GM12892 (cell line): ENCODE measurements around the gene TENM4.

ENCODE experiments used
- DNase-seq: peaks from one replicate; pipeline ENCODE4 v3.0.0; 2011; ENCODE audit not compliant: insufficient read length
- FAIRE-seq: peaks from 2 replicates; lab custom pipeline; 2011; peaks lifted over from hg19 to GRCh38; lab: Jason Lieb, UNC
- POLR2A ChIP-seq: IDR thresholded peaks from 2 replicates; pipeline ENCODE4 v1.6.1; 2011; ENCODE audit warnings: low read depth, low read length, control low read depth
- POLR2AphosphoS5 ChIP-seq: IDR thresholded peaks from 2 replicates; pipeline ENCODE4 v1.6.1; 2011; ENCODE audit warnings: low read depth, low read length, control low read depth
- TAF1 ChIP-seq: IDR thresholded peaks from 2 replicates; pipeline ENCODE4 v1.6.1; 2011; ENCODE audit warnings: low read depth, mild to moderate bottlenecking, control low read depth, low read length, borderline replicate concordance

The TENM4 gene

GRCh38 chr11:79082280-79082679 lies 358.6 kb downstream of the TENM4 start:
- FAIRE-seq, result no peak
- no peak for DNase-seq
- TF ChIP-seq TAF1, result no peak
- no peak for TF ChIP-seq POLR2AphosphoS5
- TF ChIP-seq POLR2A, result no peak

DNA sequence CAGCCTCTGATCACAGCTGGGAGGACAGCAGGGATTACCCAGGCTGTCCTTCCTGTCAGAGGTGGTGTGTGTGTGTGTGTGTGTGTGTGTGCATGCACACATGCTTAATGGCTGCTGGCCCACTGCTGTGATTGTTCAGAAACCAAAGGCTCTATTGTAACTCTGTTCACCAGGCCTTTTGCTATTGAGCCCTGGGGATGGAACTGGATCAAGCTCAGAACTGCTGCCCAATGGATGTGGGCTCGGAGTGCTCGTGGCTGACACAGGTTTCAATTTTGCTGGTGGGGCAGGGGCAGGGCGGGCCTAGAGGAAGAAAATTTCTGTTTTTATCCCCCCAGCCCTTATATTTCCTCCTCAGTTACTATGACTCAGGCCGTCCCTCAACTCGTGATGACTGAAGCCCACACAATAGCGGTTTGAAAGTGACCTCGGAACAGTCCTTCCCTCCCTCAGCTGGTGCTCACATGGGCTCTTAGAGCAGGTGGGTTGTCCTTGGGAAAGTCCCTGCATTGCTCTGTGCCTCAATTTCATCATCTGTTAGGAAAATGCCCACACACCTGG lies 359.3 kb downstream of the TENM4 start:
- no peak for FAIRE-seq
- no peak for DNase-seq
- TF ChIP-seq POLR2AphosphoS5 (no peak), POLR2A (no peak), TAF1 (no peak)

DNA sequence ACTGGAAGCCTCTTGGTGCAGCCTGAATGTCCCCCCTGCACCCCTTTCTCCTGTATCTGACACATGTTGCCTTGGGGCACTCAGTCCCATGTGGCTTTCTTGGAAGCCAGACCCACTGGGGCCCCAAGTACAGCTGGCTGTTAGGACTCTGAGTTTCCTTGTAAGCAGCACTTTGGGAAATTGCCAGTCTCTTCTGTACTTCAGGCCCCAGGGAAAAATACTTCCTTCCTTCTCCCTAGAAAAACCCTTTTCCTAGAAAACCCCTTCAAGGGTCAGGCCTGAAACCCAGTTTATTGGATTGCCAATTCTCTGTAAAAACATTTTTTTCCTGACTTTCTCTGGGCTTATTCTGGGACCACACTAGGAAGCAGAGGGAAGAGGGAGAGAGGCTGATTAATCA lies 360.3 kb downstream of the TENM4 start:
- DNase-seq (no peak), FAIRE-seq (no peak)
- TF ChIP-seq POLR2AphosphoS5, result no peak
- TF ChIP-seq TAF1, result no peak
- TF ChIP-seq POLR2A, result no peak

DNA sequence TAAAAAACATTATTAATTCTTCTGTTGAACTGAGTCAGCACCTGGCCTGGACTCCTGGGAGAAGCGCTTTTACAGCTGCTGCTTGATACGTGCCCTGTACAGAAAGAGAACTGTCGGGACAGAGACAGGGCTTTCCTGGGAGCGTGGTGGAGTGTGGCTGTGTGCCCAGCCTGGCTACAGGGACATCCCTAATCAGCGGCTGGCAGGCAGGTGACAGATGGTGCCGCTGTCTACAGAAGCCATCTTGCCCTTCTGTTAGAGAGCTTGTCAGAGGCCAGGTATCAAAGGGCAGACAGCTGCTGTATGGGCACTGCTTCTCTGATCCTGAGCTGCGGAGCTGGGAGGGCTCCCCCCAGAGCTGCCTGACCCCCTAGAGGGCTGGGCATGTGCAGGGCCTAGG lies 361.8 kb downstream of the TENM4 start:
- FAIRE-seq, result no peak
- no peak for TF ChIP-seq POLR2AphosphoS5
- no peak for TF ChIP-seq POLR2A
- no peak for TF ChIP-seq TAF1
- DNase-seq, result no peak

- no peak for DNase-seq
- no peak for FAIRE-seq
- TF ChIP-seq TAF1, result no peak
- TF ChIP-seq POLR2A, result no peak
- no peak for TF ChIP-seq POLR2AphosphoS5
Measured at GRCh38 chr11:79078456-79078855, 362.4 kb downstream of the TENM4 start.

DNA sequence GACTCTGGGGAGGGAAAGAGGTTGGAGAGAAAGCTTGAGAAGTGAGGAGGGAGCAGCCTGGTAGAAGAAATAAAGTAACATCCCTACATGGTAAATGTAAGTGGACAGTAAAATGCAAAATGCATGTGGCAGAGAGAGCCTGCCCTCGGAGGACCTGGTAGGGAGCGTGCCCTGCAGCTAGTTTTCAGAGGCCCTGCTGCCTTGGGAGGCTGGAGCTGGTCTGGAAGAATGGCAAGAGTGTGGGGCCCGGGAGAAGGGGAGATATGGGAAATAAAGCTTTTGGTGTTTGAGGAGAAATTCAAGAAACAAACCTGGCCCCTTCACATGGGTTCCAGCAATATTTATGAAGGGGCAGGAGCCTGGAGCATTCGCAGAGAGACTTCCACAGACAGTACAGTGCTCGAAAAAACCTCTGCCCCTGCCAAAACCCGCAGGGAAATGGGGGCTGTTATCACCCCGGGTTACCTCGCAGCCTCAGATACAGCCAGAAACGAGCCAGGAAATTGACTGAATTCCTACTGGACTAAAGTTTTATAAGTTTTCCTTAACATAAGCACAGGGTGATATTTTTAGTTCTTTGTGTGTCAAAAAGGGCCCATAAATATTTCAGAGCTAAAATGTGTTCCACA lies 363.0 kb downstream of the TENM4 start:
- DNase-seq (no peak), FAIRE-seq (no peak)
- TF ChIP-seq POLR2AphosphoS5, result no peak

DNA sequence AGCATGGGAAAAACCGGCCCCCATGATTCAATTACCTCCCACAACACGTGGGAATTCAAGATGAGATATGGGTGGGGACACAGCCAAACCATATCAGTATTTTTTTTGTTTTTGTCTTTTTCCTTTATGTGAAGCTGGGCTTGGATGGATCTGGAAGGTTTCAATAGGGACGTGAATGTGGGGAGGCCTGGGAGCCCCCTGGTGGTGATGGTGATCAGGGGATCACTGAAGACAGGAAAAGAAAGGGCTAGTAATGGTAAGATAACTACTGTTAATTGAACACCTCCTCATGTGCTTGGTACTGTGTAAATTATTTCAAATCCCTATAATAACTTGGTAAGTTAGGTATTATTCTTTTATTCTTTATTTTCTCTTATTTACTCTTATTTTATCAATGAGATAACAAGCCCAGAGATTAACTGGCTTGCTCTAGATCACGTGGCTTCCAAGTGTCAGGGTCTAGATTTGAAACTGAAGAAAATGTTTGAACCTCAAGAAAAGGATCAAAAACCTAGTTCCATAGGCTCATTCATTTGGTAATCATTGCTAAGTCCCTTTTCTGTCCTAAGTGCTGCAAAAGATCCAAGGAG lies 364.2 kb downstream of the TENM4 start:
- no peak for FAIRE-seq
- TF ChIP-seq POLR2A (no peak), POLR2AphosphoS5 (no peak), TAF1 (no peak)
- no peak for DNase-seq

- FAIRE-seq (no peak), DNase-seq (no peak)
- TF ChIP-seq TAF1 (no peak), POLR2A (no peak), POLR2AphosphoS5 (no peak)
Measured at GRCh38 chr11:79074547-79074946, 366.3 kb downstream of the TENM4 start.

GRCh38 chr11:79071190-79071589 lies 369.6 kb downstream of the TENM4 start:
- no peak for FAIRE-seq
- TF ChIP-seq TAF1 (no peak), POLR2AphosphoS5 (no peak), POLR2A (no peak)

DNA sequence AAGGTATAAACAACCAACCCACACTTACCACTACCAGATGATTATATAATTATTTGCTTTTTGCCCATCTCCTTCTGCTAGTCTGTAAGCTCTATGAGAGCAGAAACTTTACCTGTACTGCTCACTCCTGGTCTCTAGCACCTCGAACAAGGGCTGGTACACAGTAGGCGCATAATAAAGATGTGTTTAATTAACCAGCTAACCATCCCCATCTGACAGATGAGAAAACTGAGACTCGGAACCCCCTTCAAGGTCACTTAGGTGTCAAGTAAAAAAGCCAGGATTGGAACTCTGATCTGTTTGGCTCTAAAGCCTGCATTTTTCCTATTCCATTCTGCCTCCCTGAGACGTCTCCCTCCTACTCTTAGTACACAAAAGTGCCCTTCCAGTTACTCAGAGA lies 370.3 kb downstream of the TENM4 start:
- no peak for FAIRE-seq
- DNase-seq, result no peak
- TF ChIP-seq POLR2A (no peak), TAF1 (no peak), POLR2AphosphoS5 (no peak)

More at GRCh38 chr11:79071190-79071589, 369.6 kb downstream of the TENM4 start:
- DNase-seq, result no peak

DNA sequence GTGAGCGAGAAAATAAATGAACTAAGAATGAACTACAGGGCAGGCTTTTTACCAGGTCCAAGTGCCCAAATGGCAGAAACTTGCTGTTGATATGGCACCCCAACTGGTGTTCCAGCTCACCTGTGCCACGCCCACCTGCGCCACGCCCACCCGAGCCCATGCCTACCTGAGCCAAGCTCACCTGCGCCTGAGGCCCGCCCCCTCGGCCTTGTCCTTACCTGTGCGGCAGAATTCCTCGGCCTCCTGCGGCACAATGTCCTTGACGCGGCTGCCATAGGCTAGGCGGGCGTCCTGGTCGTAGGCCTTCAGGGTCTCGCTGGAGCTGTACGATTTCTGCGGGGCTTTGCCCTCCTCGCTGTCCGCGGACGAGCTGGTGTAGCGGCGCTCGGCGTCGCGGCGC lies 371.3 kb downstream of the TENM4 start:
- FAIRE-seq, result no peak
- no peak for DNase-seq
- TF ChIP-seq POLR2A (no peak), POLR2AphosphoS5 (no peak), TAF1 (no peak)

DNA sequence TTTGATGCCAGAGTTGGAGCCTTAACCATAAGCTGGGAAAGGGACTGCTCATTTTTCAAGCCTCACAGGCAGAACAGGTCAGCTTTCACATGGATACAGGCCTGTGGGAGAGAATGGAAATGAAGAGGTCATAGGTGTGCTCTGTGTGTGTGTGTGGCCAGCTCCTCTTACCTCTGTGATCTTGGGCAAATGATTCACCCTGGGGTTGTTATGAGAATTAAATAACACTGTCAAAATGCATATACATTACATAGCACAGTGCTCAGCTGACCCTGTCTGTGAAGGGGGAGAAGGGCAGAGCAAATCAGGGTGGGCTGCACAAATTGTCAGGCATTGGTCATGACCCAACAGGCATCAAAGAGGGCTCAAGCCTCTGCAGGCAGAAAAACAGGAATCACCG lies 372.5 kb downstream of the TENM4 start:
- FAIRE-seq, result no peak

More for the DNA sequence above, 372.5 kb downstream of the TENM4 start:
- no peak for DNase-seq
- TF ChIP-seq POLR2A, result no peak
- TF ChIP-seq POLR2AphosphoS5, result no peak
- TF ChIP-seq TAF1, result no peak
